Cerebellar cortex (tissue), 1 donor: ENCODE results near the gene DHPS.
"Not testable (repeated sequence)": the region's sequence is repeated elsewhere in the genome, so short reads cannot be mapped to it uniquely, and the experiment has no call there.

Experiments used
- DNase-seq: peaks from one replicate; pipeline ENCODE4 v3.0.0-alpha.2; 2015; ENCODE audit warnings: low spot score

DHPS gene

DNA sequence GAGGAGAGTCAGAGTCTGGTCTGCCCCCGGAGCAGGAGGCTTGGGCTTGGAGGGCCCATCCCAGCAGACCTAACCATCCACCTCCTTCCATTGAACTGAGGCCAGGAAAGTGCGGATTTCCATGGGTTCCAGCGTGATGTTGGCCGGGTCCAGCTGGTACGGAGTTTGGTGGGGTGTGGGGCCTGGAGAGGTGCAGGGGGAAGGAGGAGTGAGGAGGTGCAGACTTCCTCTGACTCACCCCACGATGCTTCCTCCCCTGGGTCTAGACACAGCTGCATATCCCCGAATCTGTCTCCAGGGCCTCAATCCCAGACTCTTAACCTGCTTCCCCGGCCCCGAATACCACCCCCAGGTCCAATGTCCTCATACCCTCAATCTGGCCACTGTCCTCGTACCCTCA is 35.1 kb downstream of the DHPS start:
- no peak for DNase-seq

DNA sequence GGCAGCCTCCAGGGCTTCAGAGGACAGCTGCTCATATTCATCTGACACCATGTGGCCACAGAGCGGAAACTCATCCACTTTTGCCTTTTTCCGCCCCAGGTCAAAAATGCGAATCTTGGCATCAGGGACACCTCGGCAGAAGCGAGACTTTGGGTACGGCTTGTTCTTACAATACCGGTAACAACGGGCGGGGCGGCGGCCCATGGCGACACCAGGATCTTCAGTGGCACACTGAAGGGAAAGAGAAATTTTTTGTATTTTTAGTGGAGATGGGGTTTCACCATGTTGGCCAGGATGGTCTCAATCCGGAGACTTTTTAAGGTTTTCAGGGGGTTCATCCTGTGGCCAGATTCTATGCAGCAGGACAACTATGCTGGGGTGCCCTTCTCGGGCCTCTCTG is 38.0 kb downstream of the DHPS start:
- not testable (repeated sequence) for DNase-seq

GRCh38 chr19:12642506-12642905 is 39.2 kb downstream of the DHPS start:
- DNase-seq: no peak

DNA sequence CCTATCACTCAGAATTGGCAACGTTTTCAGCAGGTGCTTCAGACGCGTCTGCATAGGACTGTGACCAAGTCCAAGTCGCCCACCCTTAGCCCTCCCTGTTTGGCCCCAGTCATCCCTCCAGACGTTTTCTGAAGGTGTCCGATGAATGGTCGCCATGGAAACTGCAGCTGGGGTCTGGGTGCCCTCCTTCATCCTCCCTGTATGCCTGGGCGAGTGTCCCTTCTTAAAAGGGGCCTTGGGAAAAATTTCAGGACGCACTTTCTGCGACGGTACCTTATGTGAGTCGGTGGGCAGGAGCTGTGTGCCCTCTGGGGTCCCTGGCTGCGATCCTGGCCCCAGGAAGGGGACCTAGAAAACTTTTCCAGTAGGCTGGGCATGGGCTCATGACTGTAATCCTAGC is 40.2 kb downstream of the DHPS start:
- DNase-seq: no peak

DNA sequence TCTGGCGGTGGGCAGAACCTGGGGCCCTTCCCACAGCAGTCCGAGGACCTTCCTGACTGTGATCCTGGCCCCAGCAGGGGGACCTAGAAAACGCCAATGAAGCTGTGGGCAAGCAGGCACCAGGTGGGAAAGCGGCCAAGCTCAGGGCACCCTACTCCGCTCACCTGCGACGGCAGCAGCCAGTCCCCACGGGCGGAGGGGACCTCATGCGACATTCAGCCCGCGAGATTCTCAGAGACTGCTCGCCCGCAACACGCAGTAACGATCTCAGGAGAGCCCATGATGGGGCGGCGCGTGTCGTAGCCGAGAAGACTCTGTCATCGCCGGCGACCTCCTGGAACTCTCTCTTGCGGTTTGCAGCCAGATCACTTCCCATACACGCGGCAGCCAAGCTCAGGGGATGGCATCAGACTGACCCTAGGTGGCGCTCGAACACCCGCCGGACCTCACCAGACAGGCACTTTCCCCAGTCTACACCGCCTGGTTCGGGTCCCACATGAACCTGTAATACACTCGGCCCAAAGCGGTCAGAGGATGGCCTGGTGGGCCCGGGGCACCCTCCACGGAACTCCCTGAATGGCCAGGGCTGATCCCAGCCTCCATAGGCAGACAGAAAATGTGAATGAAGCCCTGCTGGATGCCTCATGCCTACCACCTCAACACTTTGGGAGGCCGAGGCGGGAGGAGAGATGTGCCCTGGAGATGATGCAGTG is 41.6 kb downstream of the DHPS start:
- DNase-seq: peak; percentile 80

- no peak for DNase-seq
Measured at GRCh38 chr19:12638611-12639182, 43.0 kb downstream of the DHPS start.

DNA sequence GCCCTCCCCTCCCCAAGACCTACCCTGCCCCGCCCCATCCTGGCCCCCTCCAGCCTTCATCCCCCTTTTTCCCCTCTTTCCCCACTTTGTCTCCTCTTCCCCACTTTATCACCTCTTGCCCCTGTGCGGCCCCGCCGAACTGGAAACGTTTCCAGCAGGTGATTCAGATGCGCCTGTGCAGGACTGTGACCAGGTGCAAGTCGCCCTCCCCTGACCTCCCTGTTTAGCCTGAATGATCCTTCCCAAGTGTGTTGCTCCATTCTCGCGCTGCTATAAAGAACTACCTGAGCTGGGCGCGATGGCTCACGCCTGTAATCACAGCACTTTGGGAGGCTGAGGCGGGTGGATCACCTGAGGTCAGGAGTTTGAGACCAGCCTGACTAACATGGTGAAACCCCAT is 45.0 kb downstream of the DHPS start:
- no peak for DNase-seq

DNA sequence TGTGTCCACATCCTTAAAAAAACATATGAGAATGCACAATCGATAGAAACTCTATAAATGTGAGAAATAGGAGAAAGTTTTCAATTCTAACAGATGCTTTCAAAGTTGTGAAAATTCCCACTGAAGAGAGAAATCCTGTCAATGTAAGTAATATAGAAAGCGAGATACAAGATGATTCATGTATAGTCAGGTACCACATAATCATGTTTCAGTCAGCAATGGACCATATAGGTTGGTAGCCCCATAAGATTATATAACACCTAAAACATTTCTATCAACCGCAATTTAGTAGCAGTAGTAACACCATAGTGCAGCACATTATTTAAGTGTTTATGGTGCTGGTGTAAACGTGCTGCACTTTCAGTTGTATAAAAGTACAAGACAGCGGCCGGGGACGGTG is 52.5 kb downstream of the DHPS start:
- no peak for DNase-seq

DNA sequence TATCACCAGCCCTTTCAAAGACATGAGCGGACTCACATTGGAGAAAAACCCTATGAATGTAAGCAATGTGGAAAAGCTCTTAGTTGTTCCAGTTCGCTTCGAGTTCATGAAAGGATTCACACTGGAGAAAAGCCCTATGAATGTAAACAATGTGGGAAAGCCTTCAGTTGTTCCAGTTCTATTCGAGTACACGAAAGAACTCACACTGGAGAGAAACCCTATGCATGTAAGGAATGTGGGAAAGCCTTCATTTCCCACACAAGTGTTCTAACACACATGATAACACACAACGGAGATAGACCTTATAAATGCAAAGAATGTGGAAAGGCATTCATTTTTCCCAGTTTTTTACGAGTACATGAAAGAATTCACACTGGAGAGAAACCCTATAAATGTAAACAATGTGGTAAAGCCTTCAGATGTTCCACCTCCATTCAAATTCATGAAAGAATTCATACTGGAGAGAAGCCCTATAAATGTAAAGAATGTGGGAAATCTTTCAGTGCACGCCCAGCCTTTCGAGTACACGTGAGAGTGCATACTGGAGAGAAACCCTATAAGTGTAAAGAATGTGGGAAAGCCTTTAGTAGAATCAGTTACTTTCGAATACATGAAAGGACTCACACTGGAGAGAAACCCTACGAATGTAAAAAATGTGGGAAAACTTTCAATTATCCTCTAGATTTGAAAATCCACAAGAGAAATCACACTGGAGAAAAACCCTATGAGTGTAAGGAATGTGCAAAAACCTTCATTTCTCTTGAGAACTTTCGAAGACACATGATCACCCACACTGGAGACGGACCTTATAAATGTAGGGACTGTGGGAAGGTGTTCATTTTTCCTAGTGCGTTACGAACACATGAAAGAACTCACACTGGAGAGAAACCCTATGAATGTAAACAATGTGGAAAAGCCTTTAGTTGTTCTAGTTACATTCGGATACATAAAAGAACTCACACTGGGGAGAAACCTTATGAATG is 53.3 kb downstream of the DHPS start:
- peak; percentile 18 for DNase-seq

GRCh38 chr19:12626958-12627357 is 54.7 kb downstream of the DHPS start:
- no peak for DNase-seq
